Placental pericyte (primary cell): ENCODE measurements around the gene PRDM9. TPM values are rescaled to one million over a fixed set of nuclear protein-coding genes. Genes with fewer than 3 reads are reported as not detected.

Experiments
- total RNA-seq: library from RNA; depleted of rRNA; stranded (reverse); fragments of >200 nt; gene quantifications from 2 replicates; pipeline ENCODE4 v1.2.3, GENCODE V29; 2012

PRDM9 gene
- total RNA-seq: not detected in 2 replicates

DNA sequence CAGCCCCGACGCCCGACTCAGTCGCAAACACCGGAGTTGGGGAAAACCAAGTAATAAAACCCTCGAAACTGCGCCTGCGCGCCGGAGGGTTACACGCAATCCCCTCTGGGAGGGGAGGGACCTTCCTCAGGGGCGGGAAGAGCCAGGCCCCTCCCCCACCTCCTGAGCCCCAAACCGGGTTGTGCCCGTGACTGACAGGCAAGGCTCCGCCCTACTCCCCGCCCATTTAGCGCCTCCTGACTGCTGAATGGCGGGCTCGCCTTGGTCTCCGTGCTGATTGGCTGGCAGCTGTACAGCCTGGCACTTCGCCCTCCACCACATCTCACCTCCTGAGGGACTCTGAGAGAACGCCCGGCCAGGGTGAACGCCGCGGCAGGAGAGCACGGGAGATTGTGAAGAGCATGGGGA is at the start of gene PRDM9:
Gene PRDM9 (plus strand): TSS at position 332 of the 408 bp plus-strand sequence. CDS start 1,425 bp downstream, outside the sequence.

